HepG2 (cell line): ENCODE data around the gene BICDL1. TPM values are rescaled to one million over a fixed set of nuclear protein-coding genes. Genes with fewer than 3 reads are reported as not detected.

Experiments used
- CHD4 ChIP-seq: fragments of 200-600 bp; sonication (generic); IDR thresholded peaks from 2 replicates; pipeline ENCODE4 v1.7.0; 2017; ENCODE audit warnings: mild to moderate bottlenecking, low read length, borderline replicate concordance
- EP300 ChIP-seq, 3 experiments: sonication (generic) in 1 of 3; formaldehyde crosslinking in 1 of 3; IDR thresholded peaks; 2 replicates each; pipeline versions ENCODE4 v1.5.1 to v1.6.1; 2011 to 2020; ENCODE audit warnings: low read depth in 2 of 3, low read length in 2 of 3, borderline replicate concordance in 1 of 3, improper control_type of control experiment in 1 of 3, mild to moderate bottlenecking in 1 of 3, missing genetic modification reagents in 1 of 3, moderate library complexity in 1 of 3
- FOXK1 ChIP-seq: sonication (generic); formaldehyde crosslinking; IDR thresholded peaks from 2 replicates; pipeline ENCODE4 v1.4.0; 2020; ENCODE audit warnings: low read depth, missing genetic modification reagents, borderline replicate concordance
- IRF2 ChIP-seq: IDR thresholded peaks from 2 replicates; pipeline ENCODE4 v1.6.1; 2018; ENCODE audit warnings: missing genetic modification reagents, missing compliant biosample characterization
- KDM6A ChIP-seq: IDR thresholded peaks from 2 replicates; pipeline ENCODE4 v1.6.1; 2016; ENCODE audit warnings: low read depth
- ONECUT2 ChIP-seq: sonication (generic); formaldehyde crosslinking; IDR thresholded peaks from 2 replicates; pipeline ENCODE4 v1.4.0; 2020; ENCODE audit warnings: missing genetic modification reagents
- SIX4 ChIP-seq: sonication (generic); formaldehyde crosslinking; IDR thresholded peaks from 2 replicates; pipeline ENCODE4 v1.4.0; 2020; ENCODE audit warnings: missing genetic modification reagents
- YY1 ChIP-seq: IDR thresholded peaks from 2 replicates; pipeline ENCODE4 v1.6.1; 2011; ENCODE audit warnings: low read length, low read depth, moderate library complexity, mild to moderate bottlenecking; ENCODE audit not compliant: insufficient read depth, insufficient replicate concordance
- ZNF232 ChIP-seq: sonication (generic); formaldehyde crosslinking; IDR thresholded peaks from 2 replicates; pipeline ENCODE4 v1.4.0; 2020; ENCODE audit warnings: missing genetic modification reagents, borderline replicate concordance
- ZNF446 ChIP-seq: sonication (generic); formaldehyde crosslinking; IDR thresholded peaks from 2 replicates; pipeline ENCODE4 v1.5.0; 2020; ENCODE audit warnings: mild to moderate bottlenecking, missing genetic modification reagents
- polyA plus RNA-seq, 8 experiments: library from polyadenylated mRNA; depleted of rRNA in 3 of 8; stranded (reverse) in 7 of 8; unstranded in 1 of 8; fragments of >200 nt; fragmentation: Illumina TruSeq in 4 of 8; extraction: Trizol in 4 of 8; gene quantifications; 2 replicates each; pipeline versions ENCODE4 v1.2.1 to v1.2.3, GENCODE V29; 2011 to 2016; ENCODE audit warnings: low read depth in 4 of 8, missing spikeins in 1 of 8, mixed read lengths in 1 of 8; ENCODE audit not compliant: insufficient read depth in 1 of 8
- total RNA-seq, 5 experiments: library from RNA; depleted of rRNA; stranded (reverse); fragments of >200 nt; fragmentation: Illumina TruSeq; extraction: Trizol; gene quantifications; 2 replicates each; pipeline ENCODE4 v1.2.3, GENCODE V29; 2016; ENCODE audit warnings: low read depth in 1 of 5
- TF ChIP-seq, protein P1 (sequence below): IDR thresholded peaks from 2 replicates; pipeline ENCODE4 v1.6.1; 2018; ENCODE audit warnings: missing genetic modification reagents
- TF ChIP-seq, protein P2 (sequence below): sonication (generic); formaldehyde crosslinking; IDR thresholded peaks from 2 replicates; pipeline ENCODE4 v1.4.0; 2020; ENCODE audit warnings: missing genetic modification reagents, borderline replicate concordance
- TF ChIP-seq, protein P3 (sequence below): sonication (generic); formaldehyde crosslinking; IDR thresholded peaks from 2 replicates; pipeline ENCODE4 v1.4.0; 2020; ENCODE audit warnings: low read depth, mild to moderate bottlenecking, missing genetic modification reagents
- TF ChIP-seq, protein P4 (sequence below): conservative IDR thresholded peaks from 2 replicates; pipeline ENCODE4 v1.6.1; 2018; ENCODE audit warnings: missing genetic modification reagents
- TF ChIP-seq, protein P5 (sequence below): sonication (generic); formaldehyde crosslinking; IDR thresholded peaks from 2 replicates; pipeline ENCODE4 v1.4.0; 2020; ENCODE audit warnings: mild to moderate bottlenecking, missing genetic modification reagents

The BICDL1 gene
- total and polyA plus RNA-seq, 2 of the 13 experiments (the other 11 are each of a cell fraction or from before 2014, with no cell fraction given) = 3.6 to 9.7 TPM

DNA sequence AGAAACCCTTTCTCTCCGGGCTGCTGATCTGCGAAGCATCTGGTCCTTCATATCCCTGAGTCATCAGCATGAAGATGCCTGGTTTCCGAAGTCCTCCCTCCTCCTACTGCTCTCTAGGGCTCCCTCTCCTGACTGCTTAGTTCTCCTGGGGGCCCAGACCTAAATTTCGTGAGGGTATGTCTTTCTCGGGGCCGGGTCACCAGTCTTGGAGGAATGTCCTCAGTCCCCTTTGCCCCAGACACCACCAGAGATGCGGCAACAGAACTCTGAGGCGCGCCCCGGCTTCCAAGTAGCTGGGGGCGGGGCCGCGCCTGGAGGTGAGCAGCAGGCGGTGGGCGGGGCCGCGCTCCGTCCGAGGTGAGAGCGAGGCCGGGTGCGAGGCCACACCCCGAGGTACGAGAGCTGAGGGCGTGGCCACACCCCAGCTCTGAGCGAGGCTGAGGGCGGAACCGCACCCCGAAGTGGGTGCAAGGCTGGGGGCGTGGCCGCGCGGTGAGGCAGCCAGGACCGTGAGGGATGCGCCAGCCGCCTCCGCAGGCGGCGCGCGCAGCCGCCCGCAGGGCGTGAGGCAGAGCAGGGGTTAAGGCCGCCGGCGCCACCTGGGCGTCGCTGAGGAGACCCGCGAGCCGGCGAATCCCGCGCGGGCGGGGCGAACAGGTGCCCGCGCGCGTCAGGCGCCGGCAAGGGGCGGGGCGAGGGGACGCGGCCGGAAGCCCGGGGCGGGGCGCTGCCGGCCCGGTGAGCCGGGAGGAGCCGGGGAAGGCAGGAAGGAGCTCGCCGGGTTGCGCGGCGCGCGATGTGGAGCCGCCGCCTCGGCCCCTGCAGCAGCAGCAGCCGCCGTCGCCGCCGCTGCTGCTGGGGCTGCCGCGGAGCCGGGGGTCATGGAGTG, at the start of gene BICDL1 (continued):
- TF ChIP-seq, protein P1, sequence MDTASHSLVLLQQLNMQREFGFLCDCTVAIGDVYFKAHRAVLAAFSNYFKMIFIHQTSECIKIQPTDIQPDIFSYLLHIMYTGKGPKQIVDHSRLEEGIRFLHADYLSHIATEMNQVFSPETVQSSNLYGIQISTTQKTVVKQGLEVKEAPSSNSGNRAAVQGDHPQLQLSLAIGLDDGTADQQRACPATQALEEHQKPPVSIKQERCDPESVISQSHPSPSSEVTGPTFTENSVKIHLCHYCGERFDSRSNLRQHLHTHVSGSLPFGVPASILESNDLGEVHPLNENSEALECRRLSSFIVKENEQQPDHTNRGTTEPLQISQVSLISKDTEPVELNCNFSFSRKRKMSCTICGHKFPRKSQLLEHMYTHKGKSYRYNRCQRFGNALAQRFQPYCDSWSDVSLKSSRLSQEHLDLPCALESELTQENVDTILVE = no peak
- TF ChIP-seq ZNF446 (CRISPR knock-in tag) (no peak), ZNF232 (CRISPR knock-in tag) (no peak), IRF2 (no peak), FOXK1 (CRISPR knock-in tag) (no peak), SIX4 (no peak), ONECUT2 (CRISPR knock-in tag) (no peak), EP300 (IDR thresholded peaks at IDR 0.05; ENCODE audit: low read depth in 2 of 2, low read length in 2 of 2) (no peak), EP300 (CRISPR knock-in tag; IDR thresholded peaks at IDR 0.05; ENCODE audit: borderline replicate concordance) (no peak), CHD4 (no peak), YY1 (no peak), KDM6A (CRISPR knock-in tag) (no peak)
- TF ChIP-seq, protein P2, sequence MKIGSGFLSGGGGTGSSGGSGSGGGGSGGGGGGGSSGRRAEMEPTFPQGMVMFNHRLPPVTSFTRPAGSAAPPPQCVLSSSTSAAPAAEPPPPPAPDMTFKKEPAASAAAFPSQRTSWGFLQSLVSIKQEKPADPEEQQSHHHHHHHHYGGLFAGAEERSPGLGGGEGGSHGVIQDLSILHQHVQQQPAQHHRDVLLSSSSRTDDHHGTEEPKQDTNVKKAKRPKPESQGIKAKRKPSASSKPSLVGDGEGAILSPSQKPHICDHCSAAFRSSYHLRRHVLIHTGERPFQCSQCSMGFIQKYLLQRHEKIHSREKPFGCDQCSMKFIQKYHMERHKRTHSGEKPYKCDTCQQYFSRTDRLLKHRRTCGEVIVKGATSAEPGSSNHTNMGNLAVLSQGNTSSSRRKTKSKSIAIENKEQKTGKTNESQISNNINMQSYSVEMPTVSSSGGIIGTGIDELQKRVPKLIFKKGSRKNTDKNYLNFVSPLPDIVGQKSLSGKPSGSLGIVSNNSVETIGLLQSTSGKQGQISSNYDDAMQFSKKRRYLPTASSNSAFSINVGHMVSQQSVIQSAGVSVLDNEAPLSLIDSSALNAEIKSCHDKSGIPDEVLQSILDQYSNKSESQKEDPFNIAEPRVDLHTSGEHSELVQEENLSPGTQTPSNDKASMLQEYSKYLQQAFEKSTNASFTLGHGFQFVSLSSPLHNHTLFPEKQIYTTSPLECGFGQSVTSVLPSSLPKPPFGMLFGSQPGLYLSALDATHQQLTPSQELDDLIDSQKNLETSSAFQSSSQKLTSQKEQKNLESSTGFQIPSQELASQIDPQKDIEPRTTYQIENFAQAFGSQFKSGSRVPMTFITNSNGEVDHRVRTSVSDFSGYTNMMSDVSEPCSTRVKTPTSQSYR (CRISPR knock-in tag) = no peak
- TF ChIP-seq, protein P3, sequence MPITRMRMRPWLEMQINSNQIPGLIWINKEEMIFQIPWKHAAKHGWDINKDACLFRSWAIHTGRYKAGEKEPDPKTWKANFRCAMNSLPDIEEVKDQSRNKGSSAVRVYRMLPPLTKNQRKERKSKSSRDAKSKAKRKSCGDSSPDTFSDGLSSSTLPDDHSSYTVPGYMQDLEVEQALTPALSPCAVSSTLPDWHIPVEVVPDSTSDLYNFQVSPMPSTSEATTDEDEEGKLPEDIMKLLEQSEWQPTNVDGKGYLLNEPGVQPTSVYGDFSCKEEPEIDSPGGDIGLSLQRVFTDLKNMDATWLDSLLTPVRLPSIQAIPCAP (CRISPR knock-in tag) = no peak
- TF ChIP-seq, protein P4, sequence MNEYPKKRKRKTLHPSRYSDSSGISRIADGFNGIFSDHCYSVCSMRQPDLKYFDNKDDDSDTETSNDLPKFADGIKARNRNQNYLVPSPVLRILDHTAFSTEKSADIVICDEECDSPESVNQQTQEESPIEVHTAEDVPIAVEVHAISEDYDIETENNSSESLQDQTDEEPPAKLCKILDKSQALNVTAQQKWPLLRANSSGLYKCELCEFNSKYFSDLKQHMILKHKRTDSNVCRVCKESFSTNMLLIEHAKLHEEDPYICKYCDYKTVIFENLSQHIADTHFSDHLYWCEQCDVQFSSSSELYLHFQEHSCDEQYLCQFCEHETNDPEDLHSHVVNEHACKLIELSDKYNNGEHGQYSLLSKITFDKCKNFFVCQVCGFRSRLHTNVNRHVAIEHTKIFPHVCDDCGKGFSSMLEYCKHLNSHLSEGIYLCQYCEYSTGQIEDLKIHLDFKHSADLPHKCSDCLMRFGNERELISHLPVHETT = no peak
- TF ChIP-seq, protein P5, sequence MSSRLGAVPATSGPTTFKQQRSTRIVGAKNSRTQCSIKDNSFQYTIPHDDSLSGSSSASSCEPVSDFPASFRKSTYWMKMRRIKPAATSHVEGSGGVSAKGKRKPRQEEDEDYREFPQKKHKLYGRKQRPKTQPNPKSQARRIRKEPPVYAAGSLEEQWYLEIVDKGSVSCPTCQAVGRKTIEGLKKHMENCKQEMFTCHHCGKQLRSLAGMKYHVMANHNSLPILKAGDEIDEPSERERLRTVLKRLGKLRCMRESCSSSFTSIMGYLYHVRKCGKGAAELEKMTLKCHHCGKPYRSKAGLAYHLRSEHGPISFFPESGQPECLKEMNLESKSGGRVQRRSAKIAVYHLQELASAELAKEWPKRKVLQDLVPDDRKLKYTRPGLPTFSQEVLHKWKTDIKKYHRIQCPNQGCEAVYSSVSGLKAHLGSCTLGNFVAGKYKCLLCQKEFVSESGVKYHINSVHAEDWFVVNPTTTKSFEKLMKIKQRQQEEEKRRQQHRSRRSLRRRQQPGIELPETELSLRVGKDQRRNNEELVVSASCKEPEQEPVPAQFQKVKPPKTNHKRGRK = no peak
